Activated CD4-positive, alpha-beta T cell treated with anti-CD3 and anti-CD28 coated beads, Interleukin-2, Interleukin-6, amounts not matched to agents 100 ng/mL and 50 ng/mL, durations not matched to agents 16 hours and 8 hours (primary cell): Measurements from ENCODE around the gene ZXDC.
A peak's percentile ranks its signal among the peaks of the same experiment; 100 is the strongest.

Source experiments
- DNase-seq: peaks from one replicate; pipeline ENCODE4 v3.0.0-alpha.2; 2020

ZXDC gene

GRCh38 chr3:126488886-126489569, 13.3 kb upstream of the ZXDC start:
- DNase-seq, result no peak

- no peak for DNase-seq
Measured at GRCh38 chr3:126488185-126488584, 12.5 kb upstream of the ZXDC start.

DNA sequence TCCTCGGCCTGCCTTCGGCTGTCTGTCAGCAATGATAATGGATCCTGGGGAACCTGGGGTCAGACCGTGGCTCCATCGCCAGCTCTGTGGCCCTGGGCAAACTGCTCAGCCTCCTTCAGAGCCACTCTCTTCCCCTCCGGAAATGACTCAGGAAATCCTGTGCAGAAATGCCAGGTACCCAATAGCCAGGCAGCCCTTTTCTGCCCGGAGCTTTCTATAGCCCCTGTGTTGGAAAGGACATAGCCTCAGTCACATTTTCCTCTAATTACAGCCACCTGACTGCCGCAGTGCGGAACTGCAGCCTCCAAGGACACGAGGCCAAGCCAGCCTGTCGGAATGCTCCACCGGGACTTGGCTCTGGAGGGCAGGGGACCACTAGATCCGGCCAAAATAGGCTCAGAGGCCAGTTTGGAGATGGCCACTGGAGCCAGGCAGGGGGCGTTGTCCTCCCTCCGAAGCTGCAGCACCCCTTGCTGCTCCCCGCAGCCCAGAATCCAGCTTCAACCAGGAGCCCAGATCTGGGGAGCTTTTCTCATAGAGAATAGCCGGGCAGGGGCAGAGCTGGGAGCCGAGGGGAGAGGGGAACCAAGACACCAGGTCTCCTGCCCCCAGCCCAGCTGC, 11.6 kb upstream of the ZXDC start:
- DNase-seq, result peak; percentile 54

- no peak for DNase-seq
Measured at GRCh38 chr3:126486360-126486847, 10.7 kb upstream of the ZXDC start.

DNA sequence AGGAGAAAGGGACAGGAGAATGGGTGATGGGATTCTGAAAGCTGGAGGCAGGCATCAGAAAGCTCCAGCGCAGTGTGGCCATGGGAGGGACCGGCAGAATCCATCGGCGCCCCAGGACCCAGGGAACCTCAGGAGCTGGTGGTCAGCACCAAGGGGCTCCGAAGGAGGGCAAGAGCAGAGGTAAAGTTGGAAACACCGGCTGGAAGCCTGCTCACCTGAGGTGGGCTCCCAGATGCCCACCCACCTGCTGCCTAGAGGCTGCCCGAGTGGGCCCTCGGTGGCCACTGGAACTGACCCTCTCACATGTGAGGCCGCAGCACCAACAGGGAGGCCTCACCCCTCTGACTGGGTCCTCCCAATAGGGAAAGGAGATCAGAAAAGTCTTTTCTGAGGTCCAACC, 10.3 kb upstream of the ZXDC start:
- DNase-seq, result no peak

GRCh38 chr3:126485176-126485897, 9.6 kb upstream of the ZXDC start:
- no peak for DNase-seq

GRCh38 chr3:126484662-126485061, 9.0 kb upstream of the ZXDC start:
- no peak for DNase-seq

GRCh38 chr3:126484148-126484547, 8.5 kb upstream of the ZXDC start:
- no peak for DNase-seq

- DNase-seq, result no peak
Measured at GRCh38 chr3:126483321-126483761, 7.7 kb upstream of the ZXDC start.

- DNase-seq, result no peak
Measured at GRCh38 chr3:126482503-126483255, 7.0 kb upstream of the ZXDC start.

GRCh38 chr3:126481808-126482502, 6.3 kb upstream of the ZXDC start:
- no peak for DNase-seq

- DNase-seq, result no peak
Measured at GRCh38 chr3:126480861-126481260, 5.2 kb upstream of the ZXDC start.

- DNase-seq, result no peak
Measured at GRCh38 chr3:126480206-126480605, 4.5 kb upstream of the ZXDC start.

- no peak for DNase-seq
Measured at GRCh38 chr3:126479642-126480041, 4.0 kb upstream of the ZXDC start.

DNA sequence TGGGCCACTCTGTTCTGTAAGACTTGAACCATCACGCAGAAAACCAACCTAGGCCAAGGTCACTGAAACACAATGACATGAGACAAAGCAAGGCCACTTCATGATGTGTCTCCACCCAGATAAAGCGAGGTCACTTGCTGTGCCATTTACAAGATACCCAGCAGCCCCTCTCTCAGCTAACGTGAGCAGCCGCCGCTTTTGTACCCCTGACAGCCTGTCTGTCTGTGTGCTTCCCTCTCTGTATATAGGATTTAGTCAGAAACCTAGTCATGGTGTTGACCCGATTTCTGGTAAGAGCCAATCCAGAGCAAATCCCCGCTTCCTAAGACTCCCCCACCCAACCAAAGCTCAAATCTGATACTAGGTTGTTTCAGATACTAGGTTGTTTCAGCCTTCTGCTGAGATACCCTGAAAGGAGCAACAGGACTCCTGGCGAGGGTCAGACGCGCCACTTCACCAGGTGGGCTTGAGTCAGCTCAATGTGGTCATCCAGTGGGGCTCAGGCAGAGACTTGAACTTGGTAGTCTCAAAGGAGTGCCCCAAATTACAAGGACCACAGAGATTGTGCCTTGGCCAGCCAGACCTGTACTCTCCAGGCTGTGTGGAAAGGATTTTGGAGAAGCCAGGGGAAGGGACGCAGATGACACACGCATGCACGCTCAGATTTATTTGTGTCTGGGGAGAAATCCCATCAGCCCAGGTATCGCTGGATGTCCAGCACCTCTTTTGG, 3.1 kb upstream of the ZXDC start:
- DNase-seq, result no peak

GRCh38 chr3:126477061-126477380, 1.3 kb upstream of the ZXDC start:
- no peak for DNase-seq

DNA sequence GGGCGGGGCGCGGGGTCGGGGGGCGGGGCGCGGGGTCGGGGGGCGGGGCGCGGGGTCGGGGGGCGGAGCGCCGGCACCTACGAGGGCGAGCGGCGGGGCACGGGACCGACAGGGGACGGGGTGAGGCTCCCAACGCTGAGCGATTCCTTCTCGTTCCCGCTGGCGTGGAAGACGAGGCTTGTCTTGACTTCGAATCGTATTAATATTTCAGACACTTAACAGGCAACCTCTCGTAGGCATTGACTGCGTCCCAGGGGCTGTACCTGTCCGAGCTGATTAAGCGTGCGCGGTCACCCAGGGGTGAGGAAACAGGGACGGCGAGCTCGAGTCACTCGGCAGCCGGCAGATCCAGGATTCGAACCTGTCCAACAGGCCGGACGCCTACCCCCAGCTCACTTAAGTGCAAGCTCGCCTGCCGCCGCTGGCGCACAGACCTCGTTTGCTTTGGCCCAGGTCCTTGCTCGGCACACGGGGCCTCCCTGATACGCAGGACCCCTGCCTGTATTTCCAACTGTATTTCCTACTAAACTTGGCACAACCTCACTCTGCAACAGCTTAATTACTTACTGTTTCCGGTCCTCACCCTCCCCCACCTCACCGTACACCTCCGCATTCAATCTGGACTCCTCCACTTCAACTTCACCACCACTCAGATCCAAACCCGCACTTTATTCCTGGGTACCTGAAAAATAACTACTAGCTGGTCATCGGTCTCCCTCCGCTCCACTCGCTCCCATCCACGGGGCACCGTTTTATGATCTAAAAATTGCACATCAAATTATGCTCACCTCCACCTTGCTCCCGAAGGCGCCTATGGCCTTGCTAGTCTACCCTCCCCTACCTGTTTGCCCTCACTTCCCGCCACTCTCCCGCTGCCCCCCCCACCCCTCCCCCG, 722 bp upstream of the ZXDC start:
- no peak for DNase-seq

DNA sequence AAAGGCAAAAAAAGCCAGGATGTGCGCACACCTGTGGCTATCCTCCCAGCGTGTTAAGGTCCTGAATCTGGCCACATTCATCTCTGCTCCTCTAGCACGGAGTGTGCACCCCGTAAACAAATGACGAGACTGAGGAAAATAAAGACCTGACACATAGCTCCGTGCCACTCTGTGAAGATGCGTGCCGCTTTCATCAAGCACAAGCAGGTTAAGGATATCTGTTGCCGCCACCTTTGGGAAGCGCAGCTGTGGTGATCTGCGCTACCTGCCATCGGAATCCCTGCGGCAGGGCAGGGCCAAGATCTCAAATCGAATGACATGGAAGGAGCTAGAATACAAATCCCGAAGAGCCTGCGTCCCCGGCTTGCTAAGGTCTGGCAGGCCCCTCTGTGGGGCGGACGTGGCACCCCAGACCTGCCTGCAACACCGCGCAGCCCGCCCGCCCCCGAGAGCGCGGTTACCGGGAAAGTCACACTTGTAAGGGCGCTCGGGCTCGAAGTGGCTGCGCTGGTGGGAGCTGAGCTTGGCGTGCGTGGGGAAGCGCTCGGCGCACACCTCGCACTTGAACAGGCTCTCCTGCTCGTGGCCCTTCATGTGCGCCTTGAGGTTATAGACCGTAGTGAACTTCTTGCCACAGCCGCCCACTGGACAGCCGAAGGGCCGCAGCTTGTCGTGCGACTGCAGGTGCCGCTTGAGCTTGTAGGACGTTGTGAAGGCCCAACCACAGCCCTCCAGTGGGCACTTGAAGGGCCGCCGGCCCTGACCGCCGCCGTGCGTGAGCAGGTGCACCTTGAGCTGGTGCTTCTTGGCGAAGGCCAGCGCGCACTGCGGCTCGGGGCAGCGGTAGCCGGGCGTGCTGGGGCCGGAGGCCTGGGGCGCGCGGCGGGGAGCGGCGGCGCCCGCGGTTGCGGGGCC, 936 bp downstream of the ZXDC start:
- DNase-seq, result peak; percentile 26

DNA sequence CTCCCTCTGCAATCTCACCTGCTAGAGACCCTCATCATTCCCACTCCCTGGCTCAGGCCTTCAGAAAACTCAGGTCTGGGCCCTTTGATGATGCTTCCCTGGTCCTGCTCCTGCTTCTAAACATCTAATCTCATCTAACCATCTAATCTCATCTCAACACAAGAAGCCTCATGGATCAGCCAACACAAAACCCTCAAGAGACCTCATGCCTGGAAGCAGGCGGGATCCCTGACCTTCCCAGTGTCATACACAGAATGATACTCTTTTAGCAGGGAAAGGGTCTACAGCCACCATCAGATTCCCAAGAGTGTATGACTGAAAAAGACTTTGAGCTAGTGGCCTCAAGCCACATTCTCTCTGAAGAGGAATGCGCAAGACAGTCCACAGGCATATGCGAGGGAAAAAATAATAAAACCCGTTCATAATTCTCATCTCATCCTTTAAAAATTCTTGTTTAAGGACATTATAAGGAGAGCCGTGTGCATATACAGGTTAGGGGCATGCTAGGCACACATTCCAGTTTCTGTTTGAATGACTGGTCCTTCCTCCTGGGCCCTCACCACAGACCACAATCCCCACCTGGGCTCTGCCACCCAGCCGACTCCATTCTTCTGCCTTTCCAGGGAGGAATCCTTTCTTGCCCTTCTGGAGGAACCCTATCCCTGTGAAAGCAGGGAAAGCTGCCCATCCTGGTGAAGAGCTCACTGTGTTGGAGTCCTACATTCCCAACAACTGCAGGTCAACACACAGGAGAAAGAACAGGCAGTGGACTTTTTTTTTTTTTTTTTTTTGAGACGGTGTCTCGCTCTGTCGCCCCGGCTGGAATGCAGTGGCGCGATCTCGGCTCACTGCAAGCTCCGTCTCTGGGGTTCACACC, 2.2 kb downstream of the ZXDC start:
- DNase-seq, result peak; percentile 47
